Esophagus squamous epithelium (tissue), 4 donors: Measurements from ENCODE around the gene CIB2.

ENCODE experiments used
- POLR2A ChIP-seq, 4 donors: fragments of 450-650 bp; IDR thresholded peaks; one replicate each; pipeline ENCODE4 v1.6.1; 2017; ENCODE audit warnings: antibody characterized with exemption in 4 of 4, mild to moderate bottlenecking in 4 of 4, moderate library complexity in 3 of 4
- TF ChIP-seq, protein P1 (sequence below), 6 experiments: fragments of 450-650 bp in 4 of 6; fragments of 200-600 bp in 2 of 6; sonication (generic) in 2 of 6; IDR thresholded peaks; one replicate each; pipeline ENCODE4 v1.5.1; 2016 to 2019; ENCODE audit warnings: antibody characterized with exemption in 6 of 6, mild to moderate bottlenecking in 4 of 6, moderate library complexity in 4 of 6

DNA sequence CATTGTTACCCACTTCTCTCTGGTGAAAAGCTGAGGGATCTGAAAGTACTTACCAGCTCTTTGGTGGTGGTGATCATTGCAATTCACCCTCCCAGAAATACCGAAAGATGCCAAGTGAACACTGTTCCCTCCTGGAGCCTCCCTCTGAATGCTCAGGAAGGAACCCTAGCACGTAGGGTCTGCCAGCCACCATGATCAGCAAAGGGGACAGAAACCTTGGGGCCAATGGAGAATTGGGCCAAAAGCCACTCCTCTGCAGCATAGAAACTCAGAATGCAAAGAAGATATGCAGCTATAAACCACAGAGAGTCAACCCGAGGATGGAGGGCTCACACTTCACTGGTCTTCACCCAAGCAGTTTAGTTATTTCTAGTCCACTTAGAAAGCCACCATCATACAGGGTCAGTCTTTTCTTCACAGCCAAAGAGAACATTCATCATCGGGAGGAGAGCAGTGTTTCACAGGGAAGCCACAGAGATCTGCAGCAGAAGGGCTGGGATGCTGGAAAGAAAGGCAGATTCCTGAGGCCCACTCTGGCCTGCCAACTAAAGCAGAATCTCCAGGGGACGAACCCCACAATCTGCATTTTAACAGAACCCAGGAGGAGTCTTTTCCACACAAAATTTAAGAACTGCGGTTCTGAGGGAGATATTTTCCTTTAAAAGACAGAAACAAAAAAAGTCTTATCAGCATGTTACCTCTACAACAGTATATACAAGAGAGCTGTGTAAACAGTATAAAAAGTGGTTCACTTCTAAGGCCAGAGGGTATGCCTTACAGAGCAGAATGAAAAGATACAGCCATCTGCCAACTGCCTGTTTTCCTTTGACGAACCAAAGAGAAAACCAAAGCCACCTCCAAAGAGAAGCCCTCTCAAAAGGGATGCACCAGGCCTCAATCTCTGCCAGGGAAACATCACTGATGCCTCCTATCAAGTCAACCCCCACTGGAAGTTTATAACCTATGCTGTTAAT, 65.0 kb downstream of the CIB2 start:
- TF ChIP-seq, protein P1, sequence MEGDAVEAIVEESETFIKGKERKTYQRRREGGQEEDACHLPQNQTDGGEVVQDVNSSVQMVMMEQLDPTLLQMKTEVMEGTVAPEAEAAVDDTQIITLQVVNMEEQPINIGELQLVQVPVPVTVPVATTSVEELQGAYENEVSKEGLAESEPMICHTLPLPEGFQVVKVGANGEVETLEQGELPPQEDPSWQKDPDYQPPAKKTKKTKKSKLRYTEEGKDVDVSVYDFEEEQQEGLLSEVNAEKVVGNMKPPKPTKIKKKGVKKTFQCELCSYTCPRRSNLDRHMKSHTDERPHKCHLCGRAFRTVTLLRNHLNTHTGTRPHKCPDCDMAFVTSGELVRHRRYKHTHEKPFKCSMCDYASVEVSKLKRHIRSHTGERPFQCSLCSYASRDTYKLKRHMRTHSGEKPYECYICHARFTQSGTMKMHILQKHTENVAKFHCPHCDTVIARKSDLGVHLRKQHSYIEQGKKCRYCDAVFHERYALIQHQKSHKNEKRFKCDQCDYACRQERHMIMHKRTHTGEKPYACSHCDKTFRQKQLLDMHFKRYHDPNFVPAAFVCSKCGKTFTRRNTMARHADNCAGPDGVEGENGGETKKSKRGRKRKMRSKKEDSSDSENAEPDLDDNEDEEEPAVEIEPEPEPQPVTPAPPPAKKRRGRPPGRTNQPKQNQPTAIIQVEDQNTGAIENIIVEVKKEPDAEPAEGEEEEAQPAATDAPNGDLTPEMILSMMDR (IDR thresholded peaks at IDR 0.05) = no peak
- TF ChIP-seq POLR2A (IDR thresholded peaks at IDR 0.05) = no peak
